ENCODE results near the gene LZTFL1.

- TF ChIP-seq POLR2A (IDR thresholded peaks at IDR 0.05; ENCODE audit: low read length) (no peak), GATA1 (IDR thresholded peaks at IDR 0.05; ENCODE audit: low read depth, low read length) (no peak)
Measured at GRCh38 chr3:45795509-45795881, 46.4 kb downstream of the LZTFL1 start.
